Neural cell (in vitro differentiated cells): ENCODE measurements around the gene TRABD2B. TPM values are rescaled to one million over a fixed set of nuclear protein-coding genes. Genes with fewer than 3 reads are reported as not detected.

ENCODE experiments used
- H2AFZ ChIP-seq: fragments of 200-600, 300-800 bp; sonication (generic), shearing (Covaris generic); 2 replicates; pipeline ENCODE4 v1.6.0; 2014; ENCODE audit warnings: low read depth, mild to moderate bottlenecking, antibody characterized with exemption, low read length, moderate library complexity
- H3F3A ChIP-seq: fragments of 200-600 bp; shearing (Covaris generic); 2 replicates; pipeline ENCODE4 v1.6.1; 2016; ENCODE audit warnings: mild to moderate bottlenecking, moderate library complexity, mixed read lengths, antibody characterized with exemption, low read length; ENCODE audit not compliant: insufficient read depth, poor library complexity, severe bottlenecking
- H3K27ac ChIP-seq: fragments of 200-600, 300-800 bp; sonication (generic), shearing (Covaris generic); 2 replicates; pipeline ENCODE4 v1.5.1; 2014; ENCODE audit warnings: mild to moderate bottlenecking, low read length, moderate library complexity
- H3K27me3 ChIP-seq: fragments of 300-800, 200-600 bp; sonication (generic), shearing (Covaris generic); 2 replicates; pipeline ENCODE4 v1.6.0; 2014; ENCODE audit warnings: mild to moderate bottlenecking, low read depth, low read length, moderate library complexity; ENCODE audit not compliant: insufficient read depth
- H3K36me3 ChIP-seq: fragments of 300-800, 200-600 bp; sonication (generic), shearing (Covaris generic); 2 replicates; pipeline ENCODE4 v1.5.1; 2014; ENCODE audit warnings: mild to moderate bottlenecking, antibody characterized with exemption, low read length, moderate library complexity; ENCODE audit not compliant: insufficient read depth
- H3K4me2 ChIP-seq: fragments of 300-800, 200-600 bp; sonication (generic), shearing (Covaris generic); 2 replicates; pipeline ENCODE4 v1.6.0; 2014; ENCODE audit warnings: mild to moderate bottlenecking, low read length
- H3K4me3 ChIP-seq: fragments of 300-800, 200-600 bp; sonication (generic), shearing (Covaris generic); 2 replicates; pipeline ENCODE4 v1.5.1; 2014; ENCODE audit warnings: mild to moderate bottlenecking, low read length, moderate library complexity
- H3K79me2 ChIP-seq: fragments of 200-600 bp; shearing (Covaris generic); replicated peaks from 2 replicates; pipeline ENCODE4 v1.6.0; 2014; ENCODE audit warnings: mild to moderate bottlenecking, low read length, moderate library complexity; ENCODE audit not compliant: insufficient read depth
- H3K9ac ChIP-seq: fragments of 300-800, 200-600 bp; sonication (generic), shearing (Covaris generic); 2 replicates; pipeline ENCODE4 v1.6.1; 2016; ENCODE audit warnings: mild to moderate bottlenecking, low read length, mixed read lengths
- H3K9me2 ChIP-seq: fragments of 200-600 bp; shearing (Covaris generic); 2 replicates; pipeline ENCODE4 v1.6.1; 2016; ENCODE audit warnings: mild to moderate bottlenecking, low read length, mixed read lengths; ENCODE audit not compliant: insufficient read depth
- H3K9me3 ChIP-seq: fragments of 200-600, 300-800 bp; sonication (generic), shearing (Covaris generic); 2 replicates; pipeline ENCODE4 v1.6.1; 2016; ENCODE audit warnings: mild to moderate bottlenecking, mixed run types, low read length, moderate library complexity, mixed read lengths
- H4K20me1 ChIP-seq: fragments of 200-600 bp; shearing (Covaris generic); 2 replicates; pipeline ENCODE4 v1.6.1; 2016; ENCODE audit warnings: mild to moderate bottlenecking, mixed run types; ENCODE audit not compliant: insufficient read depth
- CTCF ChIP-seq: fragments of 450-650 bp; IDR thresholded peaks from 2 replicates; pipeline ENCODE4 v1.5.1; 2014; ENCODE audit warnings: antibody characterized with exemption, mild to moderate bottlenecking, moderate library complexity; ENCODE audit not compliant: poor library complexity, severe bottlenecking
- EP300 ChIP-seq: fragments of 450-650 bp; conservative IDR thresholded peaks from 2 replicates; pipeline ENCODE4 v1.6.1; 2014; ENCODE audit warnings: antibody characterized with exemption, mild to moderate bottlenecking, moderate library complexity; ENCODE audit not compliant: poor library complexity, severe bottlenecking
- EZH2 ChIP-seq: fragments of 200-600, 300-800 bp; shearing (Covaris generic), sonication (generic); IDR thresholded peaks from 2 replicates; pipeline ENCODE4 v1.6.1; 2014; ENCODE audit warnings: antibody characterized with exemption, low read length, borderline replicate concordance, mild to moderate bottlenecking; ENCODE audit not compliant: insufficient read depth, poor library complexity, severe bottlenecking
- MXI1 ChIP-seq: fragments of 450-650 bp; conservative IDR thresholded peaks from 2 replicates; pipeline ENCODE4 v1.6.1; 2014; ENCODE audit warnings: antibody characterized with exemption, mild to moderate bottlenecking; ENCODE audit not compliant: poor library complexity, severe bottlenecking
- POLR2AphosphoS5 ChIP-seq: IDR thresholded peaks from 2 replicates; pipeline ENCODE4 v1.6.1; 2012
- RAD21 ChIP-seq: fragments of 450-650 bp; conservative IDR thresholded peaks from 2 replicates; pipeline ENCODE4 v1.6.1; 2014; ENCODE audit warnings: antibody characterized with exemption, mild to moderate bottlenecking, moderate library complexity
- SMC3 ChIP-seq: fragments of 450-650 bp; conservative IDR thresholded peaks from 2 replicates; pipeline ENCODE4 v1.6.1; 2014; ENCODE audit warnings: antibody characterized with exemption, mild to moderate bottlenecking, moderate library complexity; ENCODE audit not compliant: poor library complexity
- TAF1 ChIP-seq: IDR thresholded peaks from 2 replicates; pipeline ENCODE4 v1.6.1; 2012; ENCODE audit warnings: low read depth
- polyA plus RNA-seq: library from polyadenylated mRNA; depleted of rRNA; stranded (reverse); fragments of >200 nt; gene quantifications from 2 replicates; pipeline ENCODE4 v1.2.3, GENCODE V29; 2014
- TF ChIP-seq, protein P1 (sequence below): IDR thresholded peaks from 2 replicates; pipeline ENCODE4 v1.6.1; 2012; ENCODE audit warnings: borderline replicate concordance

TRABD2B gene
- polyA plus RNA-seq, 1 donor from 2014 or later: 0.02 TPM

DNA sequence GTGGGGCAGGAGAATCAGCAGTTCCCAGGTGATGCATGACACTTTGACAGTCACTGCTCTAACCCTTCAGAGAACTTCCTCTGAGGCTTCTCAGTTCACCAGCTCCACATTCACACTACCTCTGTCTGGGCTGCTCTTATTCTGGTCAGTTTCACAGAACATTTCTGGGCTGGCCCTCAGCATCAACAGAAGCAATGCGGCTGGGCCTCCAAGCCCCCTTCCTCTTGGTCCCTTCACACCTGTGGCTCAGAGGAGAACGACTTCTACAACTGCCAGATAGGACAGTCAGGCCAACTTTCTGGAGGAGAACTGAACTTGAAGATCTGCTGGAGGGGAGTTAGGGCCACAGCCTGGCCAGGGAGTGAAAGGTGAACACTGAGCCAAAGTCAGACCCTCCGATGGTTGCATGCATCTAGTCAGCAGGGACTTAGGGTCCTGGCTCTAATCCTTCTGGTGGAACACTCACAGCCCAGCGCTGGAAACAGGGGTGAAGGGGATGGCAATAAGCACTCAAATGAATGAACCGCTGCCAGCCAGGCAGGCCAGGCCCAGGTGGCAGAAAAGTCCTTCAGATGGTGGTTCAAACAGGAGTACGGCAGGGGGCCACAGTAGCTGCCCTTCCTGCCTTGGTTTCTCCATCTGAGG lies 285.2 kb downstream of the TRABD2B start:
- no peak overlapping the region for H3K4me2 ChIP-seq
- no peaks in the 10 kb centered on the region for H3K9me2 ChIP-seq
- TF ChIP-seq, protein P1, sequence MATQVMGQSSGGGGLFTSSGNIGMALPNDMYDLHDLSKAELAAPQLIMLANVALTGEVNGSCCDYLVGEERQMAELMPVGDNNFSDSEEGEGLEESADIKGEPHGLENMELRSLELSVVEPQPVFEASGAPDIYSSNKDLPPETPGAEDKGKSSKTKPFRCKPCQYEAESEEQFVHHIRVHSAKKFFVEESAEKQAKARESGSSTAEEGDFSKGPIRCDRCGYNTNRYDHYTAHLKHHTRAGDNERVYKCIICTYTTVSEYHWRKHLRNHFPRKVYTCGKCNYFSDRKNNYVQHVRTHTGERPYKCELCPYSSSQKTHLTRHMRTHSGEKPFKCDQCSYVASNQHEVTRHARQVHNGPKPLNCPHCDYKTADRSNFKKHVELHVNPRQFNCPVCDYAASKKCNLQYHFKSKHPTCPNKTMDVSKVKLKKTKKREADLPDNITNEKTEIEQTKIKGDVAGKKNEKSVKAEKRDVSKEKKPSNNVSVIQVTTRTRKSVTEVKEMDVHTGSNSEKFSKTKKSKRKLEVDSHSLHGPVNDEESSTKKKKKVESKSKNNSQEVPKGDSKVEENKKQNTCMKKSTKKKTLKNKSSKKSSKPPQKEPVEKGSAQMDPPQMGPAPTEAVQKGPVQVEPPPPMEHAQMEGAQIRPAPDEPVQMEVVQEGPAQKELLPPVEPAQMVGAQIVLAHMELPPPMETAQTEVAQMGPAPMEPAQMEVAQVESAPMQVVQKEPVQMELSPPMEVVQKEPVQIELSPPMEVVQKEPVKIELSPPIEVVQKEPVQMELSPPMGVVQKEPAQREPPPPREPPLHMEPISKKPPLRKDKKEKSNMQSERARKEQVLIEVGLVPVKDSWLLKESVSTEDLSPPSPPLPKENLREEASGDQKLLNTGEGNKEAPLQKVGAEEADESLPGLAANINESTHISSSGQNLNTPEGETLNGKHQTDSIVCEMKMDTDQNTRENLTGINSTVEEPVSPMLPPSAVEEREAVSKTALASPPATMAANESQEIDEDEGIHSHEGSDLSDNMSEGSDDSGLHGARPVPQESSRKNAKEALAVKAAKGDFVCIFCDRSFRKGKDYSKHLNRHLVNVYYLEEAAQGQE: no peak
- no peak for TF ChIP-seq MXI1
- no peak for TF ChIP-seq TAF1
- TF ChIP-seq EP300: no peak
- no peak for TF ChIP-seq EZH2
- no peak for TF ChIP-seq POLR2AphosphoS5
- no peak for TF ChIP-seq SMC3
- TF ChIP-seq CTCF: no peak
- TF ChIP-seq RAD21: no peak
- no peak overlapping the region for H3K9ac ChIP-seq
- no peaks in the 10 kb centered on the region for H3K9me3 ChIP-seq
- no peaks in the 10 kb centered on the region for H3F3A ChIP-seq
- no peak overlapping the region for H3K4me3 ChIP-seq
- no peak overlapping the region for H3K27ac ChIP-seq
- no peaks in the 10 kb centered on the region for H3K79me2 ChIP-seq
- H3K27me3 ChIP-seq: peaks cover 98% of the 10 kb centered on the region
- no peaks in the 10 kb centered on the region for H4K20me1 ChIP-seq
- no peaks in the 10 kb centered on the region for H3K36me3 ChIP-seq
- H2AFZ ChIP-seq: no peak overlapping the region

DNA sequence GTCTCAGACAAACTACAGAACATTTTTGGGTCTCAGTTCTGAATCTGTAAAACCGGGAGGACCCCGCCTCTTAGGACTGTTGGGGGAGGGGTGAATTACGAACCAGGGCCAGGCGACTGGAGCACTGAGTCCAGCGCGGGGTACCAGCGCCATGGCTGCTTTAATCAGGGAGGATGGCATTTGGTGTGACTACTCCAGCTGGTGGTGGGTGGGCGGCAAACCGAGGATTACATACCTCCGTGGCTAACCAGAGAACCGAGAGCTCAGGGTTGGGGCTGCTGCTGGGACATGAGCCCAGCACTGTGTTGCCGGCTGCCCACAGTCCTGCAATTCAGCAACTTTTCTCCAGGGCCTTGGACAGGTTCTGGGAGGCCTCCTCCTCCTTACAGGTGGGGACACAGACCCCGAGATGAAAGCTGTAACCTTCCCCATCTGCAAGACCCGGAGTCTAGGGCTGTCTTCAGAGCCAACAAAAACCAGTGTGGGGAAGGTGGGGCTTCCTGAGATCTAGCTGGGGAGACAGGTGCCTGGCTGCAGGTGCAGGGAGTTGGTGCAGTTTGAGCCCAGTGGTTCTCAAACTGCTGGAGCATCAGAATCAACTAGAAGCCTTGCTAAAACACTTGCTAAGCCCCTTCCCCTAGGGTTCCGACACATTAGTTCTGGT lies 285.9 kb downstream of the TRABD2B start:
- Histone ChIP-seq H3K4me3 (no peak overlapping the region), H3K9ac (no peak overlapping the region), H3K27me3 (peaks cover 97% of the 10 kb centered on the region), H3F3A (no peaks in the 10 kb centered on the region), H3K79me2 (no peaks in the 10 kb centered on the region), H2AFZ (no peak overlapping the region), H3K9me2 (no peaks in the 10 kb centered on the region), H4K20me1 (no peaks in the 10 kb centered on the region), H3K4me2 (no peak overlapping the region), H3K36me3 (no peaks in the 10 kb centered on the region), H3K27ac (no peak overlapping the region), H3K9me3 (no peaks in the 10 kb centered on the region)
- TF ChIP-seq TAF1 (no peak), MXI1 (no peak), RAD21 (no peak)

Other genes starting within 250 kb of the TRABD2B start
- gene SLC5A9, start 225.3 kb upstream of the TRABD2B start, polyA plus RNA-seq: 0.32 TPM in 1 of 2 replicates, not detected in the other